ENCODE measurements around the gene ZBTB11. TPM values are rescaled to one million over a fixed set of nuclear protein-coding genes. Genes with fewer than 3 reads are reported as not detected.

ZBTB11 gene
- total and polyA plus RNA-seq, 2 donors (not counting 3 experiments of a cell fraction or from before 2014, with no cell fraction given), result 4.2 to 15.8 TPM

DNA sequence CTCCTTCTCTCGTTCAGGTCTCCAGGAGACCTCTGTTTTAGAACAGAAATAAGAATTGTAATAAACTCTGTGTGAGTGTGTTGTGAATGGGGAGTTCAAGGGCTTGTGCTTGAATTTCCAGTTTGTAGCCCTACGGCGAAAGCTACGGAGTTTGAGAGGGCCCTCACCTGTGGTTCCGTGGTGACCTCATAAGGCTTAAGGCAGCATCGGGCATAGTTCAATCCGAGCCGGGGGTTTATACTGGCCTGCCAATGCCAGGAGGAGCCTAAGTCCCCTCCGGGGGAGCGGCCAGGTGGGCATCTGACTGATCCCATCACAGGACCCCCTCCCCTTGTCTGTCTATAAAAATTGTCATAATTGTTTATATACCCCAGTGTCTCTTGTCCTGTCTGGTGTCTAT, 43.7 kb downstream of the ZBTB11 start:
- no peak for TF ChIP-seq GATA2 (IDR thresholded peaks at IDR 0.05; ENCODE audit: insufficient read depth, insufficient read length, low read depth, low read length)
- TF ChIP-seq, protein P1, sequence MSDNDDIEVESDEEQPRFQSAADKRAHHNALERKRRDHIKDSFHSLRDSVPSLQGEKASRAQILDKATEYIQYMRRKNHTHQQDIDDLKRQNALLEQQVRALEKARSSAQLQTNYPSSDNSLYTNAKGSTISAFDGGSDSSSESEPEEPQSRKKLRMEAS (IDR thresholded peaks at IDR 0.05; ENCODE audit: insufficient read depth, insufficient read length), result no peak
- no peak for TF ChIP-seq POLR2AphosphoS5 (IDR thresholded peaks at IDR 0.05; ENCODE audit: insufficient read depth, low read depth, low read length)
- TF ChIP-seq, protein P2, sequence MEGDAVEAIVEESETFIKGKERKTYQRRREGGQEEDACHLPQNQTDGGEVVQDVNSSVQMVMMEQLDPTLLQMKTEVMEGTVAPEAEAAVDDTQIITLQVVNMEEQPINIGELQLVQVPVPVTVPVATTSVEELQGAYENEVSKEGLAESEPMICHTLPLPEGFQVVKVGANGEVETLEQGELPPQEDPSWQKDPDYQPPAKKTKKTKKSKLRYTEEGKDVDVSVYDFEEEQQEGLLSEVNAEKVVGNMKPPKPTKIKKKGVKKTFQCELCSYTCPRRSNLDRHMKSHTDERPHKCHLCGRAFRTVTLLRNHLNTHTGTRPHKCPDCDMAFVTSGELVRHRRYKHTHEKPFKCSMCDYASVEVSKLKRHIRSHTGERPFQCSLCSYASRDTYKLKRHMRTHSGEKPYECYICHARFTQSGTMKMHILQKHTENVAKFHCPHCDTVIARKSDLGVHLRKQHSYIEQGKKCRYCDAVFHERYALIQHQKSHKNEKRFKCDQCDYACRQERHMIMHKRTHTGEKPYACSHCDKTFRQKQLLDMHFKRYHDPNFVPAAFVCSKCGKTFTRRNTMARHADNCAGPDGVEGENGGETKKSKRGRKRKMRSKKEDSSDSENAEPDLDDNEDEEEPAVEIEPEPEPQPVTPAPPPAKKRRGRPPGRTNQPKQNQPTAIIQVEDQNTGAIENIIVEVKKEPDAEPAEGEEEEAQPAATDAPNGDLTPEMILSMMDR (IDR thresholded peaks at IDR 0.05; ENCODE audit: extremely low read depth in 1 of 2, insufficient read depth in 1 of 2, low read depth in 1 of 2, low read length in 2 of 2), result no peak
- no peak for TF ChIP-seq JUN (IDR thresholded peaks at IDR 0.05; ENCODE audit: borderline replicate concordance, insufficient read depth, insufficient read length, low read depth)
- TF ChIP-seq EZH2 (IDR thresholded peaks at IDR 0.05; ENCODE audit: borderline replicate concordance, low read depth, low read length, severe bottlenecking), result no peak
- TF ChIP-seq POLR2A (IDR thresholded peaks at IDR 0.05; ENCODE audit: low read depth, low read length), result no peak
- no peak for TF ChIP-seq FOS (IDR thresholded peaks at IDR 0.05; ENCODE audit: borderline replicate concordance, insufficient read depth, low read length)
- TF ChIP-seq MYC (IDR thresholded peaks at IDR 0.05; ENCODE audit: low read depth, low read length), result no peak
- no peaks in the 10 kb centered on the region for H3K4me1 ChIP-seq (ENCODE audit: control insufficient read depth, extremely low read depth, insufficient read depth, low read length)
- no peaks in the 10 kb centered on the region for H4K20me1 ChIP-seq (replicated peaks; ENCODE audit: control insufficient read depth, extremely low read depth, insufficient read depth, low read length)
- no peak overlapping the region for H3K4me2 ChIP-seq (ENCODE audit: insufficient read depth, low read length)
- H3K9me3 ChIP-seq (replicated peaks; ENCODE audit: control insufficient read depth, insufficient read depth, low read length), result no peaks in the 10 kb centered on the region
- dilution Hi-C loops (cut with MboI; ENCODE audit: extremely low pct_ligation_motif_present, low sequenced_read_pairs), result no loop called here
- DNase-seq (ENCODE audit: low read depth, low spot score), result no peak
- BruUV-seq (replicated peaks), result no TSS peak
- CTCF ChIA-PET, result no interaction called here
- no peaks in the 10 kb centered on the region for H3K27me3 ChIP-seq (ENCODE audit: control insufficient read depth in 2 of 2, insufficient read depth in 2 of 2, low read length in 2 of 2)
- H3K27ac ChIP-seq (ENCODE audit: insufficient read depth, low read depth, low read length), result no peak overlapping the region
- no peak overlapping the region for H3K9ac ChIP-seq (replicated peaks; ENCODE audit: extremely low read depth, insufficient read depth, low read length)
- no peaks in the 10 kb centered on the region for H3K79me2 ChIP-seq (ENCODE audit: control insufficient read depth, insufficient read depth, low read length)
- H3K9me1 ChIP-seq (replicated peaks; ENCODE audit: control insufficient read depth, extremely low read depth, insufficient read depth, low read length), result no peaks in the 10 kb centered on the region
- intact Hi-C loops (cut with micrococcal nuclease), result loop anchor here (10.0 kb wide), 1 partner anchor 1168 kb away; no protein-coding TSS in a partner anchor
- no peak for FAIRE-seq
- no peaks in the 10 kb centered on the region for H3K36me3 ChIP-seq (ENCODE audit: control insufficient read depth in 2 of 2, extremely low read depth in 1 of 2, insufficient read depth in 2 of 2, low read length in 2 of 2)
- no peak overlapping the region for H2AFZ ChIP-seq (ENCODE audit: low read depth, low read length)
- POLR2A ChIA-PET, result no interaction called here
- no peak overlapping the region for H3K4me3 ChIP-seq (replicated peaks in 1 of 3; ENCODE audit: insufficient read depth in 1 of 3, low read depth in 1 of 3, low read length in 3 of 3)

Data from endothelial cell of umbilical vein (primary cell).